HG03460 (cell line): ENCODE results near the gene AUNIP.
A peak's percentile ranks its signal among the peaks of the same experiment; 100 is the strongest.

Source experiments
- ATAC-seq: cut with Tn5 transposase; IDR thresholded peaks from one replicate; pipeline ENCODE4 v1.9.1; 2021; ENCODE audit not compliant: unreplicated experiment

Gene AUNIP

DNA sequence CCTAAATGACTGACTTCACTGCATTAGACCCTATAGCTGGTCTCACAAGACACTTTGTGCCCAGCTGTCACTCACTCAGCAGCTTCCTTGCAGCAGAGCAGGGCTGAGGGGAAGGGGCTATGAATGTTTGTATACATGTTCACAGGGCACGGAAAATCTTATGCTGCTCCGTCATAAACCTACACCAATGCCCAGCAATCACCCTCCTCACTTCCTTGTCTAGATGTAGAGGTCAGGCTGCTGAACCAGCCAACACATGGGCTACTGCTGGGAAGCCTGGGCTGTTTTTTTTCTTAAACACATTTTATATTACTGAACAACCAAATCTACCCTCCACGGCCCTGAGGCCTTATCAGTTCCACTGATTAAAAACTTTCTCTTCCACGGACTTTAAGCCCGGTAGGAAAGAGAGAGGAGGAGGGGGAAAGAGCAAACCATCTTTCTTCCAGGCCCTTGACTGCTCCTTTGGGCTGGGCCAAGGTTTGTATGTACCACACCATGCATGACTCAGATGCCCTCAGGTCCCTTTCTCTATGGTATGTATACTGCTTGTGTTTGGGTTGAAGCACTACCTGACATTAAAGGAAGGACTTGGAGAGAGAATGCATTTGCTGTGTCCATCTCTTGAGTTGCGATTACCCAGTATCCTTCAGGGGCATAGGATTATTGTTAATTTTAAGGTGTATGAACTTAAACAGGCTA is 26.8 kb downstream of the AUNIP start:
- ATAC-seq: no peak

DNA sequence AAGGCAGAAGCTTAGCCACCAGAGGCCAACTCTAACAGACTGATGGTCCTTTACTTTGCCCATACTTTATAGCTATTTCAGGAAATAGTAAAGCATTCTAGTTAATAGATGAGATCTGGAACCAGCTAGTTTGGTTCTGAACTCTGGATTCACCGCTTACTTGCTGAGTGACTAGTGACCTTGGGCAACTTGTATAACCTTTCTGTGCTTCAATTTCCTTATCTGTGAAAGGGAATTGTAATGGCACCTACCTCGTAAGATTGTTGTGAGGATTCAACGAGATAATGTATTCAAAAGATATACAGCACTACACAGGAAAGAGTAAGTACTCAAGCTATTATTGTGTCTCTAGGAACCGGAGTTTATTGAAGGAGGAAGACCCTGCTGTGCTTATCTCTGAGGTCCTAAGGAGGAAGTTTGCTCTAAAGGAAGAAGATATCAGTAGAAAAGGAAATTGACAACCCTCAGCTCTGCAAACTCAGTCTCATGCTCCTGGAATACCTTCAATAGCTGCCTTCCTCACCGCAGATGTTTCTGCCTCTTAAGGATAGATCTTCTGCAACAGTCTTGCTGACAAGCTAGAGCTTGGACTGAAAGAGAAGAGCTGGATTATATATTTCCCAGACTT is 27.6 kb downstream of the AUNIP start:
- no peak for ATAC-seq

DNA sequence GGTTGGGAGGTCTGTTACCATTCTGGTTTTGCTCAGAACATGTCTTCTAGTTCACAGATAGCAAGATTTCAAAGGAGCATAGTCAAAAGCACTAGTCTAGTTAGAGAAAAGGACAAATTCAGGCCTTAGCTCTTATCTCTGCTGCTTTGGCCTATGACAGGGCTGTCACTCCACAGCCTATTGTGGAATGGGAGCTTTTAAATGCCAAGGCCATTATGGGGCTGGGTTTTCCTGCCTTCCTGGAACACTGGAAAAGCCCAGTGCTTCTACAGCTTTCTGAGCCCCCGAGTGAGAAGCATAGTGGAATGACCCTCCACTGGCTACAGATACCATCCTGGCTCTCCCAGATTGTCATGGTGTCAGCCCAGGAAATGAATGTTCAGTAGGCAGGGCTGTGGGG is 30.2 kb downstream of the AUNIP start:
- no peak for ATAC-seq

DNA sequence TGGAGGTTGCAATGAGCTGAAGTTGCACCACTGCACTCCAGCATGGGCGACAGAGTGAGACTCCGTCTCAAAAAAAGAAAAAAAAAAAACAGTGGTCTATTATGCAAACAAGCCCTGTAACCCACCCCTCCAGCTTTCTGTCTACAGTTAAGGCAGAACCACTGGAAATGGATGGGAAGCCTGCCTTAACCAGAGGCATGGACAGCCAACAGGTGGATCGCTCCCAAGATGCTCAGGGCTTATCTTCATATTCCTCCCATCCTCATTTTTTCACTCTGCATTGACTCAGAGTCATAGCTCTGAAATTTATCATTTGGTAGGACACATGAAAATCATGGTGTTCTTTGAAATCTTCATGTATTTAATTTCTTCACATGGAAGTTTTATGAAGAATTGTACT is 30.8 kb downstream of the AUNIP start:
- no peak for ATAC-seq

DNA sequence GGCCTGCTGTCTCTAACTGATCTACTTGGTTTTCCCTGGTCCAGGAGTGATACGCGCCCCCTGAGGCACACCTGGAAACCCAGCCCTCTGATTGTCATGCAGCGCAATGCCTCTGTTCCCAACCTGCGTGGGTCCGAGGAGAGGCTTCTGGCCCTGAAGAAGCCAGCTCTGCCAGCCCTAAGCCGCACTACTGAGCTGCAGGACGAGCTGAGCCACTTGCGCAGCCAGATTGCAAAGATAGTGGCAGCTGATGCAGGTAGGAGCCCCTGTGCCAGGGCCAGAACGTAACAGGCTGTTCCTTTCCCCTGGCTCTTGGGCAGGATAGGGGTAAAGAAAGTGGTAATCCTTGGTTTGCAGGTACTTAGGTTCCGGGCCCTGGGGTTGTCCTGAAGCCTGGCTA is 32.7 kb downstream of the AUNIP start:
- ATAC-seq: no peak

DNA sequence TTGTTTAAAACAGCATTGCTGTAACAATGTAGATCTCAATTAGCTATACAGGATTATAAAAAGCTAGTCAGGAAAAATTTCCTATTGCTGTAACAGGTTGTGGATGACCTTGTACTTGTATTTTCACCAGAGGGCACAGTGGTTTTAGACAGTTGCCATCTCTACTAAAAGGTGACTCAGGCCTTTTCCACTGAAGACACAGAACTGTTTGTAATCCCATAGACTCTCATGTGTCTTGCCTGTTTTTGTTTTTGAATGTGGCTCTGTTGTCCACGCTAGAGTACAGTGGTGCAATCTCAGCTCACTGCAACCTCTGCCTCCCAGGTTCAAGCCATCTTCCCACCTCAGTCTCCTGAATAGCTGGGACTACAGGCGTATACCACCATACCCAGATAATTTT is 33.7 kb downstream of the AUNIP start:
- ATAC-seq: no peak

DNA sequence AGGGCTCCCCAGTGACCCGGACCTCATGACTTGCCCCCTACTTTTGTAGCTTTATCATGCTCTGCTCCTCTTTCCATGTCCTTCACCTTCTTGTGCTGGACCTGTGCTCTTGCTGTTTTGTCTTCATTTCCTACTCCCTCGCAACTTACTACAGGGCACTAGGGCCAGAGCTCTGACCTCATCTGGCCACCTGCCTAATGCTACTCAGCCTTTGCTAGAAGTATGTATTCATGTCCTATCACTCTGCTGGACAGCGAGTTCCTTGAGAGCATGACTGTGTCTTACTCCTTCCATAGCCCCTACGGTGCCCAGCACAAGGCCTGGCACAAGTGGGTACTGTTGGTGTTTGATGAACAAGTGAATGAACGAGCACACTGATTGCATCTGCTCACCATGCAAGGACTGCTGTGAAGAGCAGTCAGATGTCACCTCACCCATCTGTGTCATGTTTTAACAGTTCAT is 37.6 kb downstream of the AUNIP start:
- no peak for ATAC-seq

DNA sequence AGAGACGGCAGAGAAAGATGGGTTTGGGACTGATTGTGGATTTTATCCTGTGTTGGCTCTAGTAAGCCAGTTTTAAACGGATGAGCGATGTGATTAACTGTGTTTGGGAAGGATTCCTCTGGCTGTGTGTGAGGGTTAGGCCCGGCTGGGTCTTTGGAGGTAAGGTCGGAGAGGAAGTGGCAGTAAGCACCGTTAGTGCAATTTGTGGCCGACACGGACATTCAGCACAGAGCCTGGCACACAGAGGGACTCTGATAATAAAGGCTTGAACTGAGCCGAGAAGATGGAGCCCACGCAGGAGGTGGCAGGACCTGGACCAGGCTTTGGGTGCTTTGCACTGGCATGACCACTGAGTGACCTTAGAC is 38.2 kb downstream of the AUNIP start:
- ATAC-seq: no peak

DNA sequence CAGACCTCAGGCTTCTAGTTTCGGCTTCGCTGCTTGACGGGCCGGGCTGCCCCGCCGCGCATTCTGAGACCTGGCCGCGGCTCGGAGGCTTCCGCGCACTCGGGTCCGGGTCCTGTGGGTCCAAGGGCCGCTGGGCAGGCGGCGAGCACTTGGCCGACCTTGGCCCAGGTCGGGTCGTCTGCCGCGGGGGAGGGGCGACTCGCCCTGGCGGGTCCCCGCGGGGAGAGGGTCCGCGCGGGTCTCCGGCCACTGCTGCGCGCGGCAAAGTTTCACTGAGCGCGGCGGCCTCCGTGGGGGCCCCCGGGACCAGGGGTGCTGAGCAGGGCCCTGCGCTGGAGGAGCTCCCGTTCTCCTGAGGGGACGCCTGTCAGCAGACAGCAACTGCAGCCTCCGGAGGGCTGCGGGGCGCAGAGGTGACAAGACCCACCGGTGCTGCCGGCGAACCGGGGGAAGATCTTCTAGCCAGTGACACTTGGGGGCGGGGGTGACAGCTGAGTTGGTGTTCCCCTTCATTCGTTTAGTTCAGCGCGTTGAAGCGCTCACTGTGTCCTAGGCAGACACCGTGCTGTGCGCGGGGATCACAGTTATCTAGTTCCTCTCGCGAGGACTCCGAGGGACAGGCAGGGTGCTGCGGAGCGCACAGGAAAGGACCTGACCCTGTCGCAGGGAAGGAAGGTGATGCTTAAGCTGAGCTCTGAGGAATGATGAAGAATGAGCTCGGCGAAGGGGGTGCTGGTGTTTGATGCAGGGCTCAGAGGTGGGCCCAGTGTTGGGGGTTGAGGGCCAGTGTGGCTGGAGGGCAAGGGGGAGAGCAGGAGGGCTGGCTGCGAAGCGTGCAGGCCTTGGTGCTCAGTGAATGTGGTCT is 38.8 kb downstream of the AUNIP start:
- peak; percentile 61 for ATAC-seq

DNA sequence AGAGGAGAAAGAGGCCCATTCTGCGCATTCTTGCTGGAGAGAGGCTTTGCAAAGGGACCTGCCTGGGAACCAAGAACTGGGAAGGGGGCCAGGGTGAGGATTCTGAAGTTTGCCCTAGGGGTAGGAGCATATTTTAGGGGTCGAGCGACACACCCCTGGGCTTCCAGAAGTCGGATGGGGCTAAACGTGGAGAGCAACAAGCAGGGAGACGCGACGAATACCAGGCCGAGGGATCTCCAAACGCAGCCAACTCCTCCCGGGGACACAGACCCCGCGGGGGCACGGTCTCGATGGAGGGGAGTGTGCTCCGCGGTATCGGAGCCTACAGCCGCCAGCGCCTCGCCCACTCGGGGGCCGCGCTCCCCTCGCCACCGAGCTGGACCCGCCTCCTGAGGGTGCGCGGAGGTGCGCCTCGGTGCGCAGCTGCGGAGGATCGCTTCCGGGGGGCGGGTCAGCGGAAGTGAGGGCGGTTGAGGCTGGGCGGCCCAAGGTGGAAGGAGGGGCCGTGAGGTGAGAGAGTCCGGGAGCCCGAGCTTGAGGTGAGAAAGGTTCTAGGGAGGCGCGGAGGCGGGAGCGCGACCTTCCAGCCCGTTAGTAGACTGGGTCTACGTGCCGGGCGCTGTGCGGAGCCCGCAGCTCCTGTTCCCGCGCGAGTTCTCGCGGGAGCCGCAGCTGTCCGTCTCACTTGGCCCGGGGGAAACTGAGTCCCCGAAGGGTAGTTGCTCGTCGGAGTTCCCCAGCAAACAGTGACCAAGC is 39.6 kb downstream of the AUNIP start, which contains the start of gene MTFR1L:
Gene MTFR1L, plus strand, starts transcription at position 464 of the 756 bp plus-strand sequence. CDS start 3,151 bp downstream, outside the sequence.
- peak; percentile 72 for ATAC-seq

DNA sequence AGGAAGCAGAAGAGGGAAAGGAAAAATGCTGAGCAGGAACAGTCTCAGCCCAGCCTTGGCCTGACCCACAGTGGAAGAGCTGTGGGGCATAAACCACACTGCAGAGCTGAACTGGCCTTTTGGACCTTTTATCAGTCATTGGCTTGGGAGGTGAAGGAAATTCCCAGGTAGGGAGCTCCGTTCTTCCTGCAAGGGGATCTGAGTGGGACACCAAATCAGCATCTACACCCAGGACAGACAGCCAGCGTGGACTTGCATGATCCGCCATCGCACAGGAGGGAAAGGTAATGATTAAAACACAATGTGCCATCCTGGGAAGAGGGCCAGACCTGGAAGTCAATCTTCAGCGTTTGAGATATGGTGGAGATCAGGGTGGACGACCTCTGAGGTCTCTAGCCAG is 40.7 kb downstream of the AUNIP start:
- no peak for ATAC-seq

DNA sequence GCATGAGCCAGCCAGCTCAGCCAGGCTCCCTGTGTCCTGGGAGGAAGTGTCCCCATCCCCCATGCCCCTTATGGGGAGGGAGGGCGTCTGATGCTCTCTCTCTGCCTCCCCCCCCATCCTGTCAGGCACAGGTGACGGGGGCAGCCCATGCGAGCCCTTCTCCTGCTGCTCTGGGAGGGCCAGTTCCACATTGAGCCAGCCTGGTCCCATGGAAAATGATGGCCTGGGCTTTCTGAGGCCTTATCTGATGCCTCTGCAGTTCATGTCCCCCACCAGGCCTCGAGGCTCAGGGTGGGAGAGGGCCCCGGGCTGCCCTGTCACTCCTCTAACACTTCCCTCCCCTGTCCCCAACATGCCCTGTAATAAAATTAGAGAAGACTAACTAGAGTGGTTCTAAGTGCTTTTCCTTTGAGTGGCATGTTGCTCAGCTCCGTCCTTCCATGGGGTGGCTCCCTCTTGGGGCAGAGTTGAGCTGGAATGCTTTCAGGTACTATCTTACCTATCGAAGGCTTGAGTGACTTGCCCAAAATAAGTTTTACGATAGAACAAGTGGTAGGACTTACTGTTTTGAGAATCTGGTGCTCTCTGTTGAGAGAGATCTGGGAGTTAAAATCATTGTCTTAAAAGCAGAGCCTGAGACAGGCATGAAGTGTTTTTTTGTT is 41.3 kb downstream of the AUNIP start:
- ATAC-seq: no peak

DNA sequence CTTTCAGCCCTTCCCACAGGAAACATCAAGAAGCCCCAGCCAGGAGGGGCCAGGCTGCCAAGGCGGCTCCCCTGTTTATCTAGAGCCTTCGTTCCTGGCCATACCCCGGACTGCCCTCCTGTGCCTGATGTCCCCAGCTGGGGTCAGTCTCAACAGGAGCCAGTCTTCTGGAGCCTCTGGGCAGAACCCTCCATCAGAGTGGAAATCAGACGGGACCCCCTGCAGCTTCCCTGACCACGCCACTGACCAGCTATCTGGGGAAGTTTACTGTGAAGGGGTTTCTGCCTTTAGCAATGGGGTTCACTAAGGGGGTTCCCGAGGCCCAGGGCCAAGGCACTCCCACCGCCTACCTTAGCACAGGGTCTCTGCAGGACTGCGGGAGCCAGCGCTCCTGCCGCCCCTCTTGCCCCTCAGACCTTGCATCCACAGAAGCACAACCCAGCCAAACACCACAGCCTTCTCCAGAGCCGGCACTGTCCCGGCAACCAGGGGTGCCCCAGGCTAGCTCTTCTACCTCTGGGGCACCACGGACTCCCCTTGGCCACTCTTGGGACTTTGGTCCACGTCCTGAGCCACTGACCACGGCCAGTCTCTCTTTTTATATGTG is 43.0 kb downstream of the AUNIP start:
- no peak for ATAC-seq

DNA sequence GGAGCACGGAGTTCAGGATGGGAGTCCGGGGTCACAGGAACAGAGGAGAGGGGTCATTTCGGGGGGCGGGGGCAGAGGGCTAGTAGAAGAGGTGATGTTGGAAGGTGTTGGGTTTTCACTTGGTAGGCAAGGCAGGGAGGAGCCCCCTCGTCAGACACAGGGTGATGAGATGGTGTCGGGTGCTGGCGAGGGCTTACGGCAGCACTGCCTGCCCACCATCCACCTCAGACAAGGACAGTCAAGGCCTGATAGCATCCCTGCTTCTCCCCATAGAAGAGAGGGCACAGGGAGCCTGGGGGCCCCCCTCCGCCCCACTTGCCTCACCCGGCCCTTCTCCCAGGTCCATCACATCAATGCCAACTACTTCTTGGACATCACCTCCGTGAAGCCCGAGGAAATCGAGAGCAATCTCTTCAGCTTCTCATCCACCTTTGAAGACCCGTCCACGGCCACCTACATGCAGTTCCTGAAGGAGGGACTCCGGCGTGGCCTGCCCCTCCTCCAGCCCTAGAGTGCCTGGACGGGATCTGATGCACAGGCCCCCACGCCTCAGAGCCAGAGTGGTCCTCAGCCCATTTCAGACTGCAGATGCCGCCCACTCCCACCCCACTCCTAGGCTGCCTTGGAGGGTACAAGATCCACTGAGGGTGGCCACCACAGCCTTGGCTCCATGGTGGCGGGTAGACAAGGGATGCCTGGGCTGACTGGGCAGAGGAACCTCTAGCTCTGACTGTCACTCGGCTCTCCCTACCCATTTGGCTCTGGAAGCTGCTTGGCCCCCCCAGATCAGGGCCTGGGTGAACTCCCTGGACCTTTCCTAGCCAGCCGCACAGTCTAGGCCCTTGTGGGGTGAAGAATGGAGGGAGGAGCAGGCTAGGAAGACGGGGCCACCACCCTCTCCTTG is 43.8 kb downstream of the AUNIP start:
- ATAC-seq: no peak

DNA sequence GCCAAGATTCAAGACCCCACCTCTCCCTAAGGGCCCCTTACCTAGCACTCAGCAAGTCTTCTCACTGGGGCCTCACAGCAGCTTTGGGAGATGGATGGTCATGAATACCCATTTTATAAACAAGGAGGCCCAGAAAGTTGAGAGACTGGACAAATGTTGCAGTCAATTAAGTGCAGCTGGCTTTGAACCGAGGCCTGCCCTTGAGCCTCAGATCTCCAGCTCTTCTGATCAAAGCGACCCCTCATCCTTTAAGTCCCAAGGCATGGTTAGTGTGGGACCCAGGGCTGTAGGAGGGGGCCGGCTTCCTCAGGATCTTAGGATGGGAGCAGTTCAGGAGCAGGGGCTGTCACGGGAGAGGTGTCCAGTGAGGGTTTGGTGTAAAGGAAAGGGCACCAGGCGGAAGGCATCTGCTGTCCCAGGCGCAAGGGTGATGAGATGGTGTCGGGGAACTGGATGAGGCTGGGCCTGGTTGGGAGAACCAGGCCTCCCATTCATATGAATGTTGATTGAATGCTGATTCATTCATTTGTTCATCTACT is 44.6 kb downstream of the AUNIP start:
- no peak for ATAC-seq

DNA sequence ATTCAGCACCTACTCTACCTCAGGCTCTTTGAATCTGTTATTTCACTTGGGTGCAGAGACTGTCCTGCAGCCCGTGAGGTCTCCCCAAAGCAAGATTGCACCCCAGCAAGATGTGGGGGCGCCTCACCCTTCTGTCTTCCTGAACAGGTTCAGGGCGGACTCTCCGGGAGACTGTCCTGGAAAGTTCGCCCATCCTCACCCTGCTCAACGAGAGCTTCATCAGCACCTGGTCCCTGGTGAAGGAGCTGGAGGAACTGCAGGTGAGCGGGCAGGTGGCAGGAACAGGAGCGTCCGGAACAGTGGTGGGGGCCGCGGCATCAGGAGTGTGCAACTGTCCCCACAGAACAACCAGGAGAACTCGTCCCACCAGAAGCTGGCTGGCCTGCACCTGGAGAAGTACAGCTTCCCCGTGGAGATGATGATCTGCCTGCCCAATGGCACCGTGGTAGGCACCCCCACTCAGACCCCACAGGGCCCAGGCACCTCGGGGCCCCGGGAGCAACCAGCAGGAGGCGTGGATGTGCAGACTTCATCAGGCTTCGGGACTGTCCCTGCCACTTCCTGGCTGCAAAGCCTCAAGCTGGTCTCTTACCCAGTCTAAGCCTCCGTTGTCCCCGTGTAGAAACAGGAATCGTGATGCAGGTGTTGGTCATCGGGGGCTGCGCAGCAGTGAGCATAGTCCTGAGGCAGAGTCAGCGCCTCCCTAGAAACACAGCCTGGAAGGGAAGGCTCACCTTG is 45.4 kb downstream of the AUNIP start:
- ATAC-seq: no peak

DNA sequence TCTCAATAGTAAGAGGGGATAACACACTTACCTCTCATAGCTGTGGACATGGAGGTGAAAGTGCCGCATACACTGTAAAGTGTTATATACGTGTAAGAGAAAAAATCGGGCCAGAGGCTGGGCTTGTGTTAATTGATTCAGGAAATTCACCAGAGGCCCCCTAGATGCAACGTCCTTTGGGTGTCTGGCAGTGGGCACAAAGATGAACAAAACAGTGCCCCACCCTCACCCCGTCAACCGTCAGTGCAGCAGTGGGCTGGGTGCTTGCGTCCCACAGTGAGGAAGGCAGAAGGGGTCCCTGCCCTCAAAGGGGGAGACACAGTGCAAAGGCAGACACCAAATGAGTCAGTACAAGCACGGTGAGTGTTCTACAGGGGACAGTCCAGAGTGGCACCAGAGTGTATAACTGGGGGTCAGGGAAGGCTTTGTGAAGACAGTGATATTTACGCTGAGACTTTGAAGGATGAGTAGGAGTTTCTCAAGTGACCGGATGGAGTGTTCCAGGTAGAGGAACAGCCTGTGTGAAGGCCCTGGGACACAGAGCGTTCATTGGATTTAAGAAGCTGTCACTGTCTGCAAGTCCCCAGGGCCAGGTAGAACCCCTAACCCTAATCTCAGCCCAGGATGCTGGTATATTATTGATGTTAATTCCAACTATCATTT is 46.1 kb downstream of the AUNIP start:
- no peak for ATAC-seq
